Measurements from ENCODE around the gene CAV3. TPM values are rescaled to one million over a fixed set of nuclear protein-coding genes. Genes with fewer than 3 reads are reported as not detected.
"Not testable (repeated sequence)": the region's sequence is repeated elsewhere in the genome, so short reads cannot be mapped to it uniquely, and the experiment has no call there.

The CAV3 gene
- not detected for total RNA-seq (ENCODE audit: unreplicated experiment)
- long read RNA-seq = 0 reads

GRCh38 chr3:8733332-8734094, at the start of gene CAV3:
TSS of gene CAV3 (plus strand) at chr3:8733802. CDS start at chr3:8733877, 75 bp downstream.
- TF ChIP-seq, protein P1, sequence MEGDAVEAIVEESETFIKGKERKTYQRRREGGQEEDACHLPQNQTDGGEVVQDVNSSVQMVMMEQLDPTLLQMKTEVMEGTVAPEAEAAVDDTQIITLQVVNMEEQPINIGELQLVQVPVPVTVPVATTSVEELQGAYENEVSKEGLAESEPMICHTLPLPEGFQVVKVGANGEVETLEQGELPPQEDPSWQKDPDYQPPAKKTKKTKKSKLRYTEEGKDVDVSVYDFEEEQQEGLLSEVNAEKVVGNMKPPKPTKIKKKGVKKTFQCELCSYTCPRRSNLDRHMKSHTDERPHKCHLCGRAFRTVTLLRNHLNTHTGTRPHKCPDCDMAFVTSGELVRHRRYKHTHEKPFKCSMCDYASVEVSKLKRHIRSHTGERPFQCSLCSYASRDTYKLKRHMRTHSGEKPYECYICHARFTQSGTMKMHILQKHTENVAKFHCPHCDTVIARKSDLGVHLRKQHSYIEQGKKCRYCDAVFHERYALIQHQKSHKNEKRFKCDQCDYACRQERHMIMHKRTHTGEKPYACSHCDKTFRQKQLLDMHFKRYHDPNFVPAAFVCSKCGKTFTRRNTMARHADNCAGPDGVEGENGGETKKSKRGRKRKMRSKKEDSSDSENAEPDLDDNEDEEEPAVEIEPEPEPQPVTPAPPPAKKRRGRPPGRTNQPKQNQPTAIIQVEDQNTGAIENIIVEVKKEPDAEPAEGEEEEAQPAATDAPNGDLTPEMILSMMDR (IDR thresholded peaks at IDR 0.05; ENCODE audit: unreplicated experiment) = no peak
- H3K4me1 Mint-ChIP-seq (ENCODE audit: unreplicated experiment) = peaks cover 18% of the 10 kb centered on the region
- H3K9me3 Mint-ChIP-seq (ENCODE audit: unreplicated experiment) = no peaks in the 10 kb centered on the region
- H3K27ac Mint-ChIP-seq (ENCODE audit: unreplicated experiment) = no peak within 1 kb of the TSS
- no peak for DNase-seq (ENCODE audit: low spot score)
- no peak within 1 kb of the TSS for H3K4me3 Mint-ChIP-seq (ENCODE audit: unreplicated experiment)
- peaks cover 7% of the 10 kb centered on the region for H3K27me3 Mint-ChIP-seq (ENCODE audit: unreplicated experiment)
- no peaks in the 10 kb centered on the region for H3K36me3 Mint-ChIP-seq (ENCODE audit: low read depth, unreplicated experiment)

GRCh38 chr3:8684992-8685391, 48.6 kb upstream of the CAV3 start:
- H3K4me1 Mint-ChIP-seq (ENCODE audit: unreplicated experiment); DNase-seq (ENCODE audit: low spot score); H3K4me3 Mint-ChIP-seq (ENCODE audit: unreplicated experiment); H3K27me3 Mint-ChIP-seq (ENCODE audit: unreplicated experiment); H3K27ac Mint-ChIP-seq (ENCODE audit: unreplicated experiment); H3K9me3 Mint-ChIP-seq (ENCODE audit: unreplicated experiment); H3K36me3 Mint-ChIP-seq (ENCODE audit: low read depth, unreplicated experiment): not testable (repeated sequence)

GRCh38 chr3:8691295-8691694, 42.3 kb upstream of the CAV3 start:
- not testable (repeated sequence) for H3K27ac Mint-ChIP-seq (ENCODE audit: unreplicated experiment); H3K27me3 Mint-ChIP-seq (ENCODE audit: unreplicated experiment); H3K36me3 Mint-ChIP-seq (ENCODE audit: low read depth, unreplicated experiment); H3K9me3 Mint-ChIP-seq (ENCODE audit: unreplicated experiment); H3K4me3 Mint-ChIP-seq (ENCODE audit: unreplicated experiment); DNase-seq (ENCODE audit: low spot score); H3K4me1 Mint-ChIP-seq (ENCODE audit: unreplicated experiment)

- no peak overlapping the region for H3K27ac Mint-ChIP-seq (ENCODE audit: unreplicated experiment)
- no peaks in the 10 kb centered on the region for H3K36me3 Mint-ChIP-seq (ENCODE audit: low read depth, unreplicated experiment)
- peak; percentile 37 for DNase-seq (ENCODE audit: low spot score)
- TF ChIP-seq, protein P1 (IDR thresholded peaks at IDR 0.05; ENCODE audit: unreplicated experiment) = peak; percentile 58
- H3K27me3 Mint-ChIP-seq (ENCODE audit: unreplicated experiment) = no peaks in the 10 kb centered on the region
- H3K4me3 Mint-ChIP-seq (ENCODE audit: unreplicated experiment) = no peak overlapping the region
- no peaks in the 10 kb centered on the region for H3K4me1 Mint-ChIP-seq (ENCODE audit: unreplicated experiment)
- H3K9me3 Mint-ChIP-seq (ENCODE audit: unreplicated experiment) = peaks cover 5% of the 10 kb centered on the region
Observed at GRCh38 chr3:8702560-8702959, 31.0 kb upstream of the CAV3 start.

DNA sequence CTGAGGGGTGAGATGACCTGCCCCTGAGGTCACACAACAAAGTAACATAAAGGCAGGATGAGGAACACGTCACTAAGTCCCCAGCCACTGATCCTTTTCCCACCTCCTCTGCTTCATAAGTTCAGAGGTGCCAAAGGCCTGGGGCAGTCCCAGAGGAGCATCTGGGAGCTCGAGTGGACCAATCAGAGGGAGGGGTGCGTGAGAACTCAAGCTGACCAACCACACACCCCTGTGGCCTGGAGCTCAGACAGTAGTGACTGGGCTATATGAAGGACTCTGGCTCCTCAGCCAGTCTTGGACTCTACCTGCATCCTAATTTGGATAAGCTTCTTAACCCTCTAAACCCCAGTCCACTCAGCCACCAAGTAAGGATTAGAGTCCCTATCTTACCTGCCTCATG, 28.0 kb upstream of the CAV3 start:
- Mint-ChIP-seq H3K27me3 (ENCODE audit: unreplicated experiment) (peaks cover 2% of the 10 kb centered on the region), H3K36me3 (ENCODE audit: low read depth, unreplicated experiment) (no peaks in the 10 kb centered on the region), H3K4me3 (ENCODE audit: unreplicated experiment) (no peak overlapping the region), H3K27ac (ENCODE audit: unreplicated experiment) (no peak overlapping the region), H3K9me3 (ENCODE audit: unreplicated experiment) (peaks cover 5% of the 10 kb centered on the region), H3K4me1 (ENCODE audit: unreplicated experiment) (no peaks in the 10 kb centered on the region)
- no peak for DNase-seq (ENCODE audit: low spot score)
- TF ChIP-seq, protein P1 (IDR thresholded peaks at IDR 0.05; ENCODE audit: unreplicated experiment) = no peak

DNA sequence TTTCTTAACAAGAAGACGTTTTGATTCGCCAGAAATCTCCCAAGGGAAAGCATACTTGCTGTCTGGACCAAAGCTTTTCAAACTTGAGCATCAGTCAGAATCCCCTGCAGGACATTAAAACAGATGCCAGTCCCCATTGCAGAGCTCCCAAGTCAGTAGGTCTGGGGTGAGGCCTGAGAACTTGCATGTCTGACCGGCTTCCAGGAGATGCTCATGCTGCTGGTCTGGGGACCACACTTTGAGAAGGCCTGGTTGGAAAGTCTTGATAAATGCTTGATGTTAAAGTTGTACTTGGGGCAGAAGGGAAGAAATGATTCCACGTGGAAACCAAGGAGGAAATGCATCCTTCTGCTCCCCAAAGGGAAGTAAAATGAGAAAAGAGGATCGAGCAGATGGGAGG, 24.3 kb upstream of the CAV3 start:
- H3K4me1 Mint-ChIP-seq (ENCODE audit: unreplicated experiment) = no peaks in the 10 kb centered on the region
- no peak overlapping the region for H3K27ac Mint-ChIP-seq (ENCODE audit: unreplicated experiment)
- H3K4me3 Mint-ChIP-seq (ENCODE audit: unreplicated experiment) = no peak overlapping the region
- peaks cover 4% of the 10 kb centered on the region for H3K27me3 Mint-ChIP-seq (ENCODE audit: unreplicated experiment)
- TF ChIP-seq, protein P1 (IDR thresholded peaks at IDR 0.05; ENCODE audit: unreplicated experiment) = no peak
- no peak for DNase-seq (ENCODE audit: low spot score)
- no peaks in the 10 kb centered on the region for H3K36me3 Mint-ChIP-seq (ENCODE audit: low read depth, unreplicated experiment)
- H3K9me3 Mint-ChIP-seq (ENCODE audit: unreplicated experiment) = no peaks in the 10 kb centered on the region
